HEK293 (cell line): Measurements from ENCODE around the gene PACS2.

Experiments
- CTCF ChIA-PET: fragments of 350-600 bp; formaldehyde crosslinking; extraction: SDS; loops from one replicate; lab custom pipeline; 2021; ENCODE audit warnings: antibody characterized with exemption; lab: Yijun Ruan, JAX
- POLR2A ChIA-PET: fragments of 300-600 bp; formaldehyde crosslinking; extraction: SDS; loops from one replicate; lab custom pipeline; 2020; ENCODE audit warnings: antibody characterized with exemption, inconsistent platforms; lab: Yijun Ruan, JAX
- H3K27ac ChIP-seq: fragments of 200-500 bp; sonication (Bioruptor generic); 2 replicates; pipeline ENCODE4 v1.5.1; 2014; ENCODE audit warnings: low read depth, low read length, control low read depth, inconsistent platforms; ENCODE audit errors: extremely low read depth
- H3K36me3 ChIP-seq, 2 experiments: fragments of 200-500 bp in 1 of 2; sonication (Bioruptor generic) in 1 of 2; 1 replicate in 1 of 2; 2 replicates in 1 of 2; pipeline ENCODE4 v1.5.1; 2014 to 2017; ENCODE audit warnings: inconsistent platforms in 2 of 2, low read length in 2 of 2; ENCODE audit not compliant: control insufficient read depth in 2 of 2, insufficient read depth in 1 of 2
- H3K4me1 ChIP-seq: fragments of 200-500 bp; sonication (Bioruptor generic); 2 replicates; pipeline ENCODE4 v1.5.1; 2014; ENCODE audit warnings: mild to moderate bottlenecking, low read length, inconsistent platforms; ENCODE audit not compliant: control insufficient read depth, insufficient read depth
- H3K4me3 ChIP-seq: 2 replicates; pipeline ENCODE4 v1.5.1; 2011; ENCODE audit warnings: low read depth, mild to moderate bottlenecking, control low read depth, low read length, moderate library complexity
- H3K9me3 ChIP-seq: fragments of 200-500 bp; sonication (Bioruptor generic); 2 replicates; pipeline ENCODE4 v1.5.1; 2014; ENCODE audit warnings: low read depth, low read length, inconsistent platforms; ENCODE audit not compliant: control insufficient read depth, insufficient read depth
- GFI1B ChIP-seq: fragments of 450-650 bp; formaldehyde crosslinking; IDR thresholded peaks from 2 replicates; pipeline ENCODE4 v1.5.1; 2016; ENCODE audit warnings: missing biosample characterization, missing genetic modification characterization
- GLIS1 ChIP-seq: fragments of 450-650 bp; formaldehyde crosslinking; IDR thresholded peaks from 2 replicates; pipeline ENCODE4 v1.5.1; 2016; ENCODE audit warnings: missing biosample characterization, missing genetic modification characterization
- HIC1 ChIP-seq: fragments of 450-650 bp; formaldehyde crosslinking; IDR thresholded peaks from 2 replicates; pipeline ENCODE4 v1.5.1; 2016; ENCODE audit warnings: missing biosample characterization, missing genetic modification characterization
- INSM2 ChIP-seq: fragments of 450-650 bp; formaldehyde crosslinking; IDR thresholded peaks from 2 replicates; pipeline ENCODE4 v1.5.1; 2016; ENCODE audit warnings: missing biosample characterization, missing genetic modification characterization
- ZBTB44 ChIP-seq: fragments of 450-650 bp; IDR thresholded peaks from 2 replicates; pipeline ENCODE4 v1.5.1; 2018; ENCODE audit warnings: missing biosample characterization, mild to moderate bottlenecking, missing genetic modification characterization
- ZBTB8A ChIP-seq: fragments of 450-650 bp; formaldehyde crosslinking; IDR thresholded peaks from 2 replicates; pipeline ENCODE4 v1.5.1; 2016; ENCODE audit warnings: missing biosample characterization, missing genetic modification characterization
- ZNF140 ChIP-seq: fragments of 450-650 bp; formaldehyde crosslinking; IDR thresholded peaks from 2 replicates; pipeline ENCODE4 v1.5.1; 2016; ENCODE audit warnings: missing biosample characterization, missing genetic modification characterization
- ZNF2 ChIP-seq: fragments of 450-650 bp; formaldehyde crosslinking; IDR thresholded peaks from 2 replicates; pipeline ENCODE4 v1.5.1; 2016; ENCODE audit warnings: missing biosample characterization, missing genetic modification characterization
- ZNF311 ChIP-seq: fragments of 450-650 bp; formaldehyde crosslinking; IDR thresholded peaks from 2 replicates; pipeline ENCODE4 v1.5.1; 2017; ENCODE audit warnings: missing biosample characterization, missing genetic modification characterization, borderline replicate concordance
- ZNF366 ChIP-seq: fragments of 450-650 bp; formaldehyde crosslinking; conservative IDR thresholded peaks from 2 replicates; pipeline ENCODE4 v1.5.1; 2016; ENCODE audit warnings: missing biosample characterization, missing genetic modification characterization
- ZNF513 ChIP-seq: fragments of 450-650 bp; IDR thresholded peaks from 2 replicates; pipeline ENCODE4 v1.5.1; 2018; ENCODE audit warnings: missing biosample characterization, missing genetic modification characterization
- ZNF521 ChIP-seq: fragments of 450-650 bp; formaldehyde crosslinking; IDR thresholded peaks from 2 replicates; pipeline ENCODE4 v1.5.1; 2017; ENCODE audit warnings: missing biosample characterization, mild to moderate bottlenecking, missing genetic modification characterization
- ZNF530 ChIP-seq: fragments of 450-650 bp; formaldehyde crosslinking; IDR thresholded peaks from 2 replicates; pipeline ENCODE4 v1.5.1; 2016; ENCODE audit warnings: low read depth, missing biosample characterization, missing genetic modification characterization
- ZNF560 ChIP-seq: fragments of 450-650 bp; formaldehyde crosslinking; IDR thresholded peaks from 2 replicates; pipeline ENCODE4 v1.5.1; 2017; ENCODE audit warnings: missing biosample characterization, missing genetic modification characterization, borderline replicate concordance
- ZNF561 ChIP-seq: fragments of 450-650 bp; IDR thresholded peaks from 2 replicates; pipeline ENCODE4 v1.5.1; 2018; ENCODE audit warnings: missing biosample characterization, missing genetic modification characterization, borderline replicate concordance
- ZNF600 ChIP-seq: fragments of 450-650 bp; formaldehyde crosslinking; IDR thresholded peaks from 2 replicates; pipeline ENCODE4 v1.5.1; 2016; ENCODE audit warnings: missing biosample characterization, missing genetic modification characterization
- ZNF639 ChIP-seq: fragments of 450-650 bp; formaldehyde crosslinking; IDR thresholded peaks from 2 replicates; pipeline ENCODE4 v1.5.1; 2016; ENCODE audit warnings: missing biosample characterization, missing genetic modification characterization
- ZNF76 ChIP-seq: fragments of 450-650 bp; formaldehyde crosslinking; IDR thresholded peaks from 2 replicates; pipeline ENCODE4; 2016; ENCODE audit warnings: low read depth, missing biosample characterization, missing genetic modification characterization, borderline replicate concordance
- TF ChIP-seq, protein P1 (sequence below): fragments of 450-650 bp; formaldehyde crosslinking; conservative IDR thresholded peaks from 2 replicates; pipeline ENCODE4 v1.5.1; 2016; ENCODE audit warnings: low read depth, missing biosample characterization, missing genetic modification characterization

The PACS2 gene

GRCh38 chr14:105349992-105350391, 35.4 kb downstream of the PACS2 start (continued):
- TF ChIP-seq HIC1 (tag by site-specific recombination): no peak
- TF ChIP-seq ZNF366: no peak
- no peak for TF ChIP-seq ZNF530
- no peak for TF ChIP-seq GLIS1 (tag by site-specific recombination)
- no peak for TF ChIP-seq ZNF2 (tag by site-specific recombination)
- TF ChIP-seq ZNF600 (tag by site-specific recombination): no peak
- TF ChIP-seq INSM2 (tag by site-specific recombination): no peak
- TF ChIP-seq ZBTB44 (tag by site-specific recombination): no peak
- TF ChIP-seq GFI1B: no peak
- no peak for TF ChIP-seq ZBTB8A (tag by site-specific recombination)
- no peak for TF ChIP-seq ZNF639

GRCh38 chr14:105350450-105351244, 36.1 kb downstream of the PACS2 start:
- CTCF ChIA-PET: interaction anchor here (0.6 to 1.7 kb wide), 3 partner anchors 15 to 375 kb away, joined by 3 to 23 read pairs (median 7); no protein-coding TSS in a partner anchor

More at GRCh38 chr14:105350450-105351244, 36.1 kb downstream of the PACS2 start:
- Histone ChIP-seq H3K4me1 (no peaks in the 10 kb centered on the region), H3K27ac (no peak overlapping the region), H3K4me3 (no peak overlapping the region), H3K36me3 (peaks cover 0 to 10% of the 10 kb centered on the region in 2 experiments; a peak in 2 of 3 replicates), H3K9me3 (no peaks in the 10 kb centered on the region)
- TF ChIP-seq ZNF561 (no peak), ZNF521 (tag by site-specific recombination) (no peak), GFI1B (no peak), ZNF76 (tag by site-specific recombination) (no peak), ZNF560 (no peak), ZNF513 (tag by site-specific recombination) (no peak), ZNF600 (tag by site-specific recombination) (no peak), ZNF140 (no peak), ZNF311 (tag by site-specific recombination) (no peak), ZNF639 (no peak)
- TF ChIP-seq, protein P1, sequence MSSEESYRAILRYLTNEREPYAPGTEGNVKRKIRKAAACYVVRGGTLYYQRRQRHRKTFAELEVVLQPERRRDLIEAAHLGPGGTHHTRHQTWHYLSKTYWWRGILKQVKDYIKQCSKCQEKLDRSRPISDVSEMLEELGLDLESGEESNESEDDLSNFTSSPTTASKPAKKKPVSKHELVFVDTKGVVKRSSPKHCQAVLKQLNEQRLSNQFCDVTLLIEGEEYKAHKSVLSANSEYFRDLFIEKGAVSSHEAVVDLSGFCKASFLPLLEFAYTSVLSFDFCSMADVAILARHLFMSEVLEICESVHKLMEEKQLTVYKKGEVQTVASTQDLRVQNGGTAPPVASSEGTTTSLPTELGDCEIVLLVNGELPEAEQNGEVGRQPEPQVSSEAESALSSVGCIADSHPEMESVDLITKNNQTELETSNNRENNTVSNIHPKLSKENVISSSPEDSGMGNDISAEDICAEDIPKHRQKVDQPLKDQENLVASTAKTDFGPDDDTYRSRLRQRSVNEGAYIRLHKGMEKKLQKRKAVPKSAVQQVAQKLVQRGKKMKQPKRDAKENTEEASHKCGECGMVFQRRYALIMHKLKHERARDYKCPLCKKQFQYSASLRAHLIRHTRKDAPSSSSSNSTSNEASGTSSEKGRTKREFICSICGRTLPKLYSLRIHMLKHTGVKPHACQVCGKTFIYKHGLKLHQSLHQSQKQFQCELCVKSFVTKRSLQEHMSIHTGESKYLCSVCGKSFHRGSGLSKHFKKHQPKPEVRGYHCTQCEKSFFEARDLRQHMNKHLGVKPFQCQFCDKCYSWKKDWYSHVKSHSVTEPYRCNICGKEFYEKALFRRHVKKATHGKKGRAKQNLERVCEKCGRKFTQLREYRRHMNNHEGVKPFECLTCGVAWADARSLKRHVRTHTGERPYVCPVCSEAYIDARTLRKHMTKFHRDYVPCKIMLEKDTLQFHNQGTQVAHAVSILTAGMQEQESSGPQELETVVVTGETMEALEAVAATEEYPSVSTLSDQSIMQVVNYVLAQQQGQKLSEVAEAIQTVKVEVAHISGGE (tag by site-specific recombination): no peak
- POLR2A ChIA-PET: no interaction called here
